DMS 273 (cell line): ENCODE measurements around the gene OXNAD1.

Experiments
- DNase-seq: peaks from one replicate; lab custom pipeline; 2025; ENCODE audit not compliant: unreplicated experiment; lab: John Stamatoyannopoulos, UW

The OXNAD1 gene

GRCh38 chr3:16245609-16246008 lies 19.4 kb upstream of the OXNAD1 start:
- DNase-seq = no peak

- DNase-seq = peak; percentile 87
Observed at GRCh38 chr3:16247282-16248061, 17.5 kb upstream of the OXNAD1 start.

- no peak for DNase-seq
Observed at GRCh38 chr3:16248556-16248955, 16.5 kb upstream of the OXNAD1 start.

GRCh38 chr3:16249336-16249735 lies 15.7 kb upstream of the OXNAD1 start:
- DNase-seq = peak; percentile 56

GRCh38 chr3:16249886-16250285 lies 15.1 kb upstream of the OXNAD1 start:
- no peak for DNase-seq

- no peak for DNase-seq
Observed at GRCh38 chr3:16251316-16252085, 13.5 kb upstream of the OXNAD1 start.

GRCh38 chr3:16252243-16252978 lies 12.6 kb upstream of the OXNAD1 start:
- DNase-seq = no peak

- no peak for DNase-seq
Observed at GRCh38 chr3:16252988-16253387, 12.0 kb upstream of the OXNAD1 start.

GRCh38 chr3:16253601-16254000 lies 11.4 kb upstream of the OXNAD1 start:
- DNase-seq = no peak

GRCh38 chr3:16254916-16255315 lies 10.1 kb upstream of the OXNAD1 start:
- DNase-seq = no peak

GRCh38 chr3:16255326-16255725 lies 9.7 kb upstream of the OXNAD1 start:
- DNase-seq = no peak

GRCh38 chr3:16255726-16256125 lies 9.3 kb upstream of the OXNAD1 start:
- DNase-seq = no peak

GRCh38 chr3:16257309-16257708 lies 7.7 kb upstream of the OXNAD1 start:
- no peak for DNase-seq

GRCh38 chr3:16258177-16258576 lies 6.8 kb upstream of the OXNAD1 start:
- no peak for DNase-seq

GRCh38 chr3:16258866-16259265 lies 6.1 kb upstream of the OXNAD1 start:
- no peak for DNase-seq

- no peak for DNase-seq
Observed at GRCh38 chr3:16260046-16260445, 5.0 kb upstream of the OXNAD1 start.

- no peak for DNase-seq
Observed at GRCh38 chr3:16262174-16262573, 2.8 kb upstream of the OXNAD1 start.

GRCh38 chr3:16264174-16264707 lies 771 bp upstream of the OXNAD1 start:
- peak; percentile 30 for DNase-seq

- no peak for DNase-seq
Observed at GRCh38 chr3:16265455-16265786, 409 bp downstream of the OXNAD1 start.

- DNase-seq = no peak
Observed at GRCh38 chr3:16266714-16267113, 1.7 kb downstream of the OXNAD1 start.

GRCh38 chr3:16270855-16271254 lies 5.8 kb downstream of the OXNAD1 start:
- DNase-seq = no peak

GRCh38 chr3:16272588-16272987 lies 7.6 kb downstream of the OXNAD1 start:
- DNase-seq = no peak
